WERI-Rb-1 (cell line): ENCODE results near the gene ADI1.
A peak's percentile ranks its signal among the peaks of the same experiment; 100 is the strongest.

ENCODE experiments used
- DNase-seq: peaks from one replicate; pipeline ENCODE4 v3.0.0-alpha.2; 2020
- H3K27ac ChIP-seq: fragments of 250-450 bp; sonication (Bioruptor Pico); 2 replicates; pipeline ENCODE4 v1.5.1; 2020; ENCODE audit warnings: mild to moderate bottlenecking, moderate library complexity
- H3K27me3 ChIP-seq: fragments of 250-450 bp; sonication (Bioruptor Pico); 2 replicates; pipeline ENCODE4 v1.5.1; 2021; ENCODE audit warnings: mild to moderate bottlenecking, low read depth, moderate library complexity; ENCODE audit not compliant: insufficient read depth, severe bottlenecking
- H3K36me3 ChIP-seq: fragments of 250-450 bp; sonication (Bioruptor Pico); 2 replicates; pipeline ENCODE4 v1.5.1; 2020; ENCODE audit warnings: mild to moderate bottlenecking, moderate library complexity
- H3K4me3 ChIP-seq: 2 replicates; pipeline ENCODE4 v1.5.1; 2011; ENCODE audit warnings: low read depth, mild to moderate bottlenecking, control low read depth, low read length
- H3K9me3 ChIP-seq: fragments of 250-450 bp; sonication (Bioruptor Pico); 2 replicates; pipeline ENCODE4 v1.5.1; 2021; ENCODE audit warnings: mild to moderate bottlenecking, moderate library complexity; ENCODE audit not compliant: severe bottlenecking
- TF ChIP-seq, protein P1 (sequence below): IDR thresholded peaks from 2 replicates; pipeline ENCODE4 v1.5.1; 2011; ENCODE audit warnings: low read depth, mild to moderate bottlenecking, control low read depth, inconsistent platforms, low read length

ADI1 gene

GRCh38 chr2:3490191-3491170 lies 28.9 kb downstream of the ADI1 start:
- TF ChIP-seq, protein P1, sequence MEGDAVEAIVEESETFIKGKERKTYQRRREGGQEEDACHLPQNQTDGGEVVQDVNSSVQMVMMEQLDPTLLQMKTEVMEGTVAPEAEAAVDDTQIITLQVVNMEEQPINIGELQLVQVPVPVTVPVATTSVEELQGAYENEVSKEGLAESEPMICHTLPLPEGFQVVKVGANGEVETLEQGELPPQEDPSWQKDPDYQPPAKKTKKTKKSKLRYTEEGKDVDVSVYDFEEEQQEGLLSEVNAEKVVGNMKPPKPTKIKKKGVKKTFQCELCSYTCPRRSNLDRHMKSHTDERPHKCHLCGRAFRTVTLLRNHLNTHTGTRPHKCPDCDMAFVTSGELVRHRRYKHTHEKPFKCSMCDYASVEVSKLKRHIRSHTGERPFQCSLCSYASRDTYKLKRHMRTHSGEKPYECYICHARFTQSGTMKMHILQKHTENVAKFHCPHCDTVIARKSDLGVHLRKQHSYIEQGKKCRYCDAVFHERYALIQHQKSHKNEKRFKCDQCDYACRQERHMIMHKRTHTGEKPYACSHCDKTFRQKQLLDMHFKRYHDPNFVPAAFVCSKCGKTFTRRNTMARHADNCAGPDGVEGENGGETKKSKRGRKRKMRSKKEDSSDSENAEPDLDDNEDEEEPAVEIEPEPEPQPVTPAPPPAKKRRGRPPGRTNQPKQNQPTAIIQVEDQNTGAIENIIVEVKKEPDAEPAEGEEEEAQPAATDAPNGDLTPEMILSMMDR: no peak
- Histone ChIP-seq H3K27me3 (no peaks in the 10 kb centered on the region), H3K4me3 (no peak overlapping the region), H3K36me3 (peaks cover 12% of the 10 kb centered on the region), H3K27ac (no peak overlapping the region), H3K9me3 (peaks cover 27% of the 10 kb centered on the region)
- no peak for DNase-seq

DNA sequence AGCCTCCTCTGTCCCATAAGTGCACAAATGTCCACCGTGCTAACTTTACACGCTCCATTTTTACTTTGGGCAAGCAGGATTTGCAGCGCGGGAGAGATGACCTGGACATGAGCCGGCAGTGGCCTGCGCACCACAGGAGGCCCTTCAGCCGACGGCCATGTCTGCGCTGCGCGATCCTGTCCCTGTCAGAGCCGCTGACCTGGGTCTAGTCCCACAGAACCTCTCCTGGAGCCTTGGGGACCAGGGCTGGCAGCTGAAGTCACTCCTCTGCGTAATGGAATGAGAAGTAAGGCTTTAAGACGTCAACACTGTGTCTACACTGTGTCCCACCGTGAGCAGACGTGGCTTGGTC lies 29.6 kb downstream of the ADI1 start:
- Histone ChIP-seq H3K9me3 (peaks cover 33% of the 10 kb centered on the region), H3K36me3 (peaks cover 12% of the 10 kb centered on the region), H3K27ac (no peak overlapping the region), H3K4me3 (no peak overlapping the region), H3K27me3 (no peaks in the 10 kb centered on the region)
- no peak for DNase-seq
- TF ChIP-seq, protein P1: no peak

GRCh38 chr2:3488855-3489763 lies 30.2 kb downstream of the ADI1 start:
- TF ChIP-seq, protein P1: no peak
- Histone ChIP-seq H3K27ac (no peak overlapping the region), H3K9me3 (peaks cover 36% of the 10 kb centered on the region), H3K4me3 (no peak overlapping the region), H3K27me3 (no peaks in the 10 kb centered on the region), H3K36me3 (peaks cover 12% of the 10 kb centered on the region)
- DNase-seq: no peak

GRCh38 chr2:3488061-3488531 lies 31.2 kb downstream of the ADI1 start:
- H3K27me3 ChIP-seq: no peaks in the 10 kb centered on the region
- peaks cover 36% of the 10 kb centered on the region for H3K9me3 ChIP-seq
- TF ChIP-seq, protein P1: no peak
- no peak overlapping the region for H3K4me3 ChIP-seq
- DNase-seq: no peak
- H3K36me3 ChIP-seq: peaks cover 12% of the 10 kb centered on the region
- H3K27ac ChIP-seq: no peak overlapping the region

GRCh38 chr2:3487432-3487831 lies 31.9 kb downstream of the ADI1 start:
- Histone ChIP-seq H3K27ac (no peak overlapping the region), H3K4me3 (no peak overlapping the region), H3K36me3 (peaks cover 12% of the 10 kb centered on the region), H3K27me3 (no peaks in the 10 kb centered on the region), H3K9me3 (peaks cover 36% of the 10 kb centered on the region)
- peak; percentile 52 for DNase-seq
- TF ChIP-seq, protein P1: no peak
